GM23338 (cell line): ENCODE results near the gene ORM1.

ENCODE experiments used
- CTCF ChIP-seq, 2 experiments: fragments of 200-600 bp in 1 of 2; sonication (generic) in 1 of 2; conservative IDR thresholded peaks; 2 replicates each; pipeline versions ENCODE4 v1.5.1 to v1.6.1; 2016 to 2017; ENCODE audit warnings: antibody characterized with exemption in 2 of 2, low read depth in 2 of 2, mild to moderate bottlenecking in 2 of 2, moderate library complexity in 1 of 2
- EZH2 ChIP-seq: fragments of 200-600 bp; sonication (generic); IDR thresholded peaks from one replicate; pipeline ENCODE4 v1.8.0; 2017; ENCODE audit warnings: antibody characterized with exemption, mild to moderate bottlenecking, low read depth; ENCODE audit not compliant: unreplicated experiment

DNA sequence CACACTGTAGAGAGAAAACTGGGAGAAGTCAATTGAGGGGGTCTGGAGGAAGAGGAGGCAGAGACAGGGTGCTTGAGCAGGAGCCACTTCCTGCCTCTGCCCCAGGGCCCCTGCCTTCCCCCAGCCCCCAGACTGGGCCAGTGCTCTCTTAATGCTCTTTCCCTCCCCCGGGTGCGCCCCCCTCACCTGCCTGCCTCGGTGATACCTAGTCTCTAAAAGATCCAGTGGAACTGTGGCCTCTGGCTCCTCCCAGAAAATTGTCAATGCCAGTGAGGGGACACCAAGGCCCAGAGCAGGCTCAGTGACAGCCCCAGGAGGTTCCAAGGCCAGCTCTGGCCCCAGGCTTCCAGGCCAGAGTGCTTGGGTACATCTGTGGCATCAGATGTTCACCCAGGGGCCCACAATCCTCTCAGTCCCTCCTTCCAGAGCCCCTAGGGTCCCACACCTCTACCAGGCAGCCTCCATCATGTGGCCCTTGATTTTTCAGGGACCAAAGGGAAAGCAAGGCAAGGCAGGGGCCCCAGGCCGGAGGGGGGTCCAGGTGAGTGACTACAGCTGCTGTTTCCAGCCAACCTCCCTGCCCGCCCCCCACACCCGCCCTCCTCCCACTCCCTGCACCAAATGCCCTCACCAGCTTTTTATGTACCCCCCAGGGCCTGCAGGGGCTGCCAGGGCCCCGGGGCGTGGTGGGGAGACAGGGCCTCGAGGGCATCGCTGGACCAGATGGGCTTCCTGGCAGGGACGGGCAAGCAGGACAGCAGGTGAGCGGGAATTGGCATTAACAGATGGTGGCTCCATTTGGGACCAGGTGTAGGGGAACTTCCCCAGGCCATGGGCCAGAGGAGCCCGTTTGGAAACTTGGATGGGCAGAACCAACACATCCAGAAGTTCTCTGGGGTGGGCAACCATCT is 33.1 kb upstream of the ORM1 start:
- no peak for TF ChIP-seq CTCF (conservative IDR thresholded peaks at IDR 0.05; ENCODE audit: low read depth in 2 of 2)
- TF ChIP-seq EZH2 = no peak
